Activated naive CD4-positive, alpha-beta T cell treated with anti-CD3 and anti-CD28 coated beads, Interleukin-2, amount 50 U/mL, for 24 hours (primary cell): ENCODE results near the gene IL6.
"Not testable (repeated sequence)": the region's sequence is repeated elsewhere in the genome, so short reads cannot be mapped to it uniquely, and the experiment has no call there.

Experiments
- H3K27ac Mint-ChIP-seq: one replicate; pipeline ENCODE4 v1.8.0; 2021; ENCODE audit warnings: mild to moderate bottlenecking, mixed read lengths
- H3K27me3 Mint-ChIP-seq: one replicate; pipeline ENCODE4 v1.8.0; 2021; ENCODE audit warnings: mixed read lengths
- H3K36me3 Mint-ChIP-seq: one replicate; pipeline ENCODE4 v1.8.0; 2021; ENCODE audit warnings: mixed read lengths
- H3K4me1 Mint-ChIP-seq: one replicate; pipeline ENCODE4 v1.8.0; 2021; ENCODE audit warnings: mixed read lengths
- H3K4me3 Mint-ChIP-seq: one replicate; pipeline ENCODE4 v1.8.0; 2021; ENCODE audit warnings: mild to moderate bottlenecking, mixed read lengths
- H3K9me3 Mint-ChIP-seq: one replicate; pipeline ENCODE4 v1.8.0; 2021; ENCODE audit warnings: mixed read lengths

The IL6 gene

DNA sequence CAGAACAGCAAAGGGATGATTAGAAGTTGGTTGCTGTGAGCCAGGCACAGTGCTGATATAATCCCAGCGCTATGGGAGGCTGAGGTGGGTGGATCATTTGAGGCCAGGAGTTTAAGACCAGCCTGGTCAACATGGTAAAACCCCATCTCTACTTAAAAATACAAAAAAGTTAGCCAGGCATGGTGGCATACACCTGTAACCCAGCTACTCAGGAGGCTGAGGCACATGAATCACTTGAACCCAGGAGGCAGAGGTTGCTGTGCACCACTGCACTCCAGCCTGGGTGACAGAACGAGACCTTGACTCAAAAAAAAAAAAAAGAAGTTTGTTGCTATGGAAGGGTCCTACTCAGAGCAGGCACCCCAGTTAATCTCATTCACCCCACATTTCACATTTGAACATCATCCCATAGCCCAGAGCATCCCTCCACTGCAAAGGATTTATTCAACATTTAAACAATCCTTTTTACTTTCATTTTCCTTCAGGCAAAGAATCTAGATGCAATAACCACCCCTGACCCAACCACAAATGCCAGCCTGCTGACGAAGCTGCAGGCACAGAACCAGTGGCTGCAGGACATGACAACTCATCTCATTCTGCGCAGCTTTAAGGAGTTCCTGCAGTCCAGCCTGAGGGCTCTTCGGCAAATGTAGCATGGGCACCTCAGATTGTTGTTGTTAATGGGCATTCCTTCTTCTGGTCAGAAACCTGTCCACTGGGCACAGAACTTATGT is 4.1 kb downstream of the IL6 start:
- no peaks in the 10 kb centered on the region for H3K36me3 Mint-ChIP-seq
- no peak overlapping the region for H3K4me3 Mint-ChIP-seq
- H3K9me3 Mint-ChIP-seq = no peaks in the 10 kb centered on the region
- peaks cover 8% of the 10 kb centered on the region for H3K27me3 Mint-ChIP-seq
- H3K4me1 Mint-ChIP-seq = peaks cover 15% of the 10 kb centered on the region
- no peak overlapping the region for H3K27ac Mint-ChIP-seq

DNA sequence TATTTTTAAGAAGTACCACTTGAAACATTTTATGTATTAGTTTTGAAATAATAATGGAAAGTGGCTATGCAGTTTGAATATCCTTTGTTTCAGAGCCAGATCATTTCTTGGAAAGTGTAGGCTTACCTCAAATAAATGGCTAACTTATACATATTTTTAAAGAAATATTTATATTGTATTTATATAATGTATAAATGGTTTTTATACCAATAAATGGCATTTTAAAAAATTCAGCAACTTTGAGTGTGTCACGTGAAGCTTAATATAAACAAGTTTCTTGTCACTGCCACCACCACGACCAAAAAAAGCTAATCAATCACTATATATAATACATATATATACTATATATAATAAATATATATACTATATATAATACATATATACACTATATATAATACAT is 4.8 kb downstream of the IL6 start:
- H3K9me3 Mint-ChIP-seq = peaks cover 4% of the 10 kb centered on the region
- peaks cover 8% of the 10 kb centered on the region for H3K4me1 Mint-ChIP-seq
- H3K27ac Mint-ChIP-seq = no peak overlapping the region
- H3K4me3 Mint-ChIP-seq = no peak overlapping the region
- no peaks in the 10 kb centered on the region for H3K36me3 Mint-ChIP-seq
- peaks cover 10% of the 10 kb centered on the region for H3K27me3 Mint-ChIP-seq

DNA sequence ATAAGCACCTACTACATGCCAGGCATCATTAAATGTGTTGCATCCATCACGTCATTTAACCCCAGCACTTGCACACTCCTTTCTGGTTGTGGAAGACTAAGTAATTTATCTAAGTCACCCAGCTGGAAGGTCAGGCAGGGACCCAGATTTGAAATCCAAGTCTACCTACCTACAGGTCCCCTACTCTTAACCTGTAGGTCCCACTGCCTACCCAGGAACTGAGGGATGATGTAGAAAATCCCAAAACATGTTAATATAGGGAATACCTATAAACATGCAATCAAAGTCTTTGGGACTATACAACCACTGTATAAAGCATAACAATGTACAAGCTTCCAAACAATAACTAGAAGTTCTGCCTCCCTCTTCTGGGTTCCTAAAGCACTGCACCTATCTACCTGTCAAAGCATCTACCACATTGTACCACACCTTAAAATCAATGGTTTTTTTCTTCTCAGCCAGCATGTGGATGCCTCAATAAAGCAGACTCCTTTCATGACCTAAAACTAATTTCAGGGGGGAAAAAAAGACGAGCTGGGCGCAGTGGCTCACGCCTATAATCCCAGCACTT is 5.6 kb downstream of the IL6 start:
- Mint-ChIP-seq H3K36me3 (peaks cover 6% of the 10 kb centered on the region), H3K27me3 (peaks cover 18% of the 10 kb centered on the region)

DNA sequence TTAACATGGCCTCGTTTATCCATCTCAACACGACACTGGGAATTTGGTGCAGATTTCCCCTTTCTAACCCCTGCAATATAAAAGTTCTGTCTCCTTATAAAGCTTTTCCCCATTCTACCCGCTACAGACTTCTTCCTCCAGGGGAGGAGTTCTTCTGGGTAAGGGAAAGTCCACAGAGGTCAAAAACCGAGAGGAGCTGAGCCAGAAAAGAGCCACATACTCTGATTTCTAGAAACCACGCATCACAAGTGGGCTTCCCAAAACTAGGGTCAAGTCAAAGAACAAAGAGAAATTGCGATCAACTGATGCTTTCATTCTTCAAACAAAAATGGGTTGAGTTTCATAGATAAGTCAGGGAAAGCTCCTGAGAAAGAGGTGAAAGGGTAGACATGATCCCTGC is 6.8 kb downstream of the IL6 start:
- Mint-ChIP-seq H3K4me3 (no peak overlapping the region), H3K36me3 (peaks cover 6% of the 10 kb centered on the region), H3K9me3 (peaks cover 18% of the 10 kb centered on the region), H3K4me1 (peaks cover 5% of the 10 kb centered on the region), H3K27me3 (peaks cover 20% of the 10 kb centered on the region), H3K27ac (no peak overlapping the region)

More for the DNA sequence above, 5.6 kb downstream of the IL6 start:
- Mint-ChIP-seq H3K4me3 (no peak overlapping the region), H3K27ac (no peak overlapping the region), H3K9me3 (peaks cover 12% of the 10 kb centered on the region), H3K4me1 (peaks cover 5% of the 10 kb centered on the region)

DNA sequence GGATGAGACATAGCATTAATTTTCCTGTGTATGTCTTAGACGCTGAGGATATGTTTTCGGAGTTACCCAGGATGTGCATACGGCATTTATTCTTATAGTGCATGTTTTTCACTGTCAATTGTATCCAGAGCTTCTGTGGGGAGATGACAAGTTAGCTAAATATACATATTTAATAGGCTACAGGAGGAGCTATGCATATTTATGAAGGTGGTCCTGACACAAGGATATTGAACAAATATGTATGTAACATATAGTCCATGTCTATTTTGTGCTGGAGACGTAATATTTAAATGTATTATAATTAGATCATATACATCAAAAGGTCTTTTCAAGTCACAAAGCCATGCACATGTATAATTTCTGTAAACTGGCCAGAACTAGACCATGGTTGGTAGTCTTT is 16.0 kb downstream of the IL6 start:
- Mint-ChIP-seq H3K36me3 (no peaks in the 10 kb centered on the region), H3K27ac (no peak overlapping the region), H3K9me3 (peaks cover 2% of the 10 kb centered on the region), H3K4me1 (no peaks in the 10 kb centered on the region), H3K4me3 (no peak overlapping the region), H3K27me3 (peaks cover 2% of the 10 kb centered on the region)

DNA sequence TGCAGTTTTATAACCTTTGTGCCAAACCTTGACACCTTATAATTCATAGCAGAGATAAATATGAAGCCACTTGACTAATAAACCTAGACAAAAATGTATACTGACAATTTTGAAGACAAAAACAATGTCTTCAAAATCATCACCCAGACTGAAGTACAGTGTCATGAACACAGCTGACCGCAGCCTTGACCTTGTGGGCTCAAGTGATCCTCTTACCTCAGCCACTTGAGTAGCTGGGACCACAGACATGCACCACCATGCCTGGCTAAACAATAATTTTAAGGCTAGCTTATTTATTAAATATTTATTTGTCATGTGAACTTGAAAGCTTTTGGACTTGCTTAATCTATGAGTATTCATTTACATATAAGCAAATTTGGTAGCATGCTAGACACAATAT is 24.3 kb downstream of the IL6 start:
- Mint-ChIP-seq H3K36me3 (no peaks in the 10 kb centered on the region), H3K27ac (no peak overlapping the region), H3K27me3 (peaks cover 4% of the 10 kb centered on the region), H3K4me1 (no peaks in the 10 kb centered on the region), H3K9me3 (peaks cover 8% of the 10 kb centered on the region), H3K4me3 (no peak overlapping the region)

DNA sequence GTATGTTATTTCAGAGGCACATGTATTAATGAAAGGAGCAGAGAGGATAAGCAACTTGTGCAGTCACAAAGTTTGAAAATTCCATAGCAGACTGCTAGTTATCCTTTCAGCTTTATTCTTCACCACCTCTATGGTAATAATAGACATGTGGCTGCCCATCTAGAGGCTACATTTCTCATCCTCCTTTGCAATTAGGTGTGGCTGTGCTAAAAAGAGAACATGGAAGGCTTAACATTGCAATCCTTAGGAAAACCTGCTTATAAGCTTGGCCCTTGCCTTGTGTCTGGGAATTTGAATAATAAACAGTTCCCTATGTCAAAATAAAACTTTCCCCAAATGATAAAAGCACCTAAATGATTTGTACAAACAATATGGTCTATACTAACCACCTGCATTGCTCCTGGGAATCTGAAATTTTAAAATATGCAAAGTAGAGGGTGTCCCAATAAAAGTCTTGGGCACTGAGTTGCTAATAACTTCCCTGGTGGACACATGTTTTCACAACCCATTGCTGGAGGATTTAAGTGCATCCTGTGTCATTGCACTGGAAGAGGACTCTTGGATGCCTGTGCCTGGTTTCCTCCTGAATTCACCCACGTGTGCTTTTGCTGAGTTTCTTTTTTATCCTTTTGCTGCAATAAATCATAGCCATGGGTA is 30.5 kb downstream of the IL6 start:
- peaks cover 8% of the 10 kb centered on the region for H3K9me3 Mint-ChIP-seq
- no peaks in the 10 kb centered on the region for H3K4me1 Mint-ChIP-seq
- H3K27ac Mint-ChIP-seq = no peak overlapping the region
- H3K36me3 Mint-ChIP-seq = no peaks in the 10 kb centered on the region
- H3K4me3 Mint-ChIP-seq = no peak overlapping the region
- peaks cover 20% of the 10 kb centered on the region for H3K27me3 Mint-ChIP-seq

DNA sequence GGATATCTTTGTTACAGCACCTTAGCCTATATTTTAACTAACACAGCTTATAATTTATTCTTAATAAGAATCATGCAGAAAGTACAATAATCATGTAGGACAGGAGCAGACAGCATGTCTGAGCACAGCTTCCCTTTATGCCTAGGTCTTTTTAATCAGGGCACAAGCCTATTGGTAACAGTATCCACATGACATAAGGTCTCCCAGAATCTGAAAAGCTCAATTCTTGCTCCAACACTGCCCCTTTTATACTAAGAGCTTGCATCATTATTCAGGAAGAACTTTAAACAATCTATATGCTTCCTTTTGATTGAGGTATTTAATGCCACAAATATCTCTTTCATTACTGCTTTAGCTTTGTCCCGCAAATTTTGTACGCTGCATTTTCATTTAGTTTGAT is 31.6 kb downstream of the IL6 start:
- Mint-ChIP-seq H3K27me3 (peaks cover 21% of the 10 kb centered on the region), H3K9me3 (peaks cover 8% of the 10 kb centered on the region), H3K36me3 (no peaks in the 10 kb centered on the region), H3K27ac (no peak overlapping the region), H3K4me1 (no peaks in the 10 kb centered on the region), H3K4me3 (no peak overlapping the region)

DNA sequence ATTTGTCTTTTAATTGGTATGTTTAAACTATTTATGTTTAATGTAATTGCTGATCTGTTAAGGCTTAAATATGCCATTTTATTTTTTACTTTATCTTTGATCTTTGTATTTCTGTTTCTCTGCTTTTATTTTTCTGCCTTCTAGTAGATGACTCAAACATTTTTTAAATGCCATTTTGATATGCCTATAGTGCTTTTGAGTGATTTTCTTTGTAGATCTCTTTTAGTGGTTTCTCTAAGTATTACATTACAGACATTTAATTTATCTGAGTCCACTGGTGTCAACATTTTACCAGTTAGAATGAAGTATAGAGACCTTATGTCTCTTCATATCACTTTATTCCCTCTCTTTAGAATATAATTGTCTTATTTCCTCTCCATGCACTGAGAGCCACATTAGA is 32.7 kb downstream of the IL6 start:
- Mint-ChIP-seq H3K9me3 (no peaks in the 10 kb centered on the region), H3K27ac (no peak overlapping the region), H3K36me3 (no peaks in the 10 kb centered on the region), H3K4me3 (no peak overlapping the region), H3K4me1 (no peaks in the 10 kb centered on the region), H3K27me3 (peaks cover 27% of the 10 kb centered on the region)

DNA sequence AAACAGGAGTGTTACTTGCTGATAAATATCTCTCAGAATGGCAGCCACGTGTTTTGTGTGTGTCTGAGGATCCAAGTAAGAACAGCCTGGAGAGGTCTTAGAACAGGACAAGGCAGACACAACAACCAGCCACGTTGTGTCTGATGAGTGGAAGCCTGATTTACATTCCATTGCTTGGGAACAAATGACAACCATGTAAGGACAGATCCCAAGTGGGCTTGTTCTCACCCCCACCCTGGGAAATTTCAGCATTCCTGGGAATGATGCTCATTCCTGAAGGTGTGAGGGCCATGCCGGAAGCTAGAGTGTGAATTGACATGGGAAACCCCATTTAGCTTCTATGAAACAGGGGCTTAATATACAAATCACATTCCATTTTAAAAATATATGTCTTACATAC is 35.9 kb downstream of the IL6 start:
- Mint-ChIP-seq H3K9me3 (no peaks in the 10 kb centered on the region), H3K4me3 (no peak overlapping the region), H3K36me3 (no peaks in the 10 kb centered on the region), H3K4me1 (no peaks in the 10 kb centered on the region), H3K27ac (no peak overlapping the region), H3K27me3 (peaks cover 27% of the 10 kb centered on the region)

DNA sequence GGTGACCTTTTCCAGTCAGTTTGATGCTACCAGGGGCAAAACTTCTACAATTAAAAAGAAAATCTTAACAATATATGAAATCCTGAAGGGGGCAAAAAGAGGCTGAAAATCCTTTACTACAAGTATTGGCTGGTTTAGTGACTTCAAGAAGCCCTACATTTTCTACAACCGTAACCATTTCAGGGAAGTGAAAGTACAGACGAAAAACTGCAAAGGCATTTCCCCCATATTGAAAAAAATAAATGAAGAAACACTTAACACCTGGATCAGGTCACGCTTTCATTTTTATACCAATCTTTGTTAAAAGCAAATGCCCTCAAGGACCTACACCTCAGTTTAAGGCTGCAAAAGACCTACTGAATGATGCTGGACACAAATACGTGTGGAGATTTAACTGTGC is 38.6 kb downstream of the IL6 start:
- Mint-ChIP-seq H3K27me3 (peaks cover 22% of the 10 kb centered on the region), H3K27ac (no peak overlapping the region), H3K4me1 (no peaks in the 10 kb centered on the region), H3K36me3 (no peaks in the 10 kb centered on the region), H3K9me3 (no peaks in the 10 kb centered on the region), H3K4me3 (no peak overlapping the region)

DNA sequence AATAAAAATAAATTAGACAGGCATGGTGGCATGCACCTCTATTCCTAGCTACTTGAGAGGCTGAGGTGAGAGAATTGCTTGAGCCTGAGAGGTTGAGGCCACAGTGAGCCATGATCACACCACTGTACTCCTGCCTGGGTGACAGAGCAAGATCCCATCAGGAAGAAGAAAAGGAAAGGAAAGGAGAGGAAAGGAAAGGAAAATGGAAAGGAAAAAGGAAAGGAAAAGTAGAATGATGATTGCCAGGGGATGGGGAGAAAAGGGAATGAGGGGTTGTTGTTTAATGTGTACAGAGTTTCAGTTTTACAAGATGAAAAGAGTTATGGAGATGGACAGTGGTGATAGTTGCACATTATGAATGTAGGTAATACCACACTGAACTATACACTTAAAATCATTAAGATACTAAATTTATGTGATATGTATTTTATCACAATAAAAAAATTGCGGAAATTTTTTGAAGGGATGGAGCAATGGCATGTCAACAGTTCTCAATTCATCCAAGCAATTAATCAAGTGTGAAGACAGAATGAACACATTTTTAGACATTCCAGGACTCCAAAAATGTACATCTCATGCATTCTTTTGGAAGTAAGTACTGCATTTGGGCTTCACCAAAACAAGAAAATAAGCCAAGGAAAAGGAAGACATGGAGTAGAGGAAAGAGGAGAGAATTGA is 44.3 kb downstream of the IL6 start:
- Mint-ChIP-seq H3K27ac (no peak overlapping the region), H3K27me3 (peaks cover 3% of the 10 kb centered on the region), H3K4me3 (no peak overlapping the region), H3K36me3 (no peaks in the 10 kb centered on the region), H3K9me3 (no peaks in the 10 kb centered on the region), H3K4me1 (no peaks in the 10 kb centered on the region)

DNA sequence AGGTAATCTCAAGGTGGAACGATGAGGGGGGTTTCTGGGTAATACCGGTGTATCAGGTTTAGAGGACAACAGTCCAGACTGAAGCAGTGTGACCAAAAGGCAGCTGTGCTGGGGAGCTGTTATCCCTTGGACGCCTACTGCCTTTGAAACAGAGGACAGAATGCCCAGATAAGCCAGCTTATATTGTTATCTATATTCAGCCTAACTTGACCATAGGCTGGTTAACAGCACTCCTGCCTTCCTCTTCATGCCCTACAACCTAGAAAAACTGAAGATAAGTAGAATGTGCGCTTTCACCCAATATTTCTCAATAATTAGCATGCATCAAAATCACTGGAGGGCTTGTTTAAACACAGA is 44.9 kb downstream of the IL6 start:
- Mint-ChIP-seq H3K4me1 (no peaks in the 10 kb centered on the region), H3K27ac (no peak overlapping the region), H3K36me3 (no peaks in the 10 kb centered on the region), H3K9me3 (no peaks in the 10 kb centered on the region), H3K27me3 (peaks cover 3% of the 10 kb centered on the region), H3K4me3 (no peak overlapping the region)

DNA sequence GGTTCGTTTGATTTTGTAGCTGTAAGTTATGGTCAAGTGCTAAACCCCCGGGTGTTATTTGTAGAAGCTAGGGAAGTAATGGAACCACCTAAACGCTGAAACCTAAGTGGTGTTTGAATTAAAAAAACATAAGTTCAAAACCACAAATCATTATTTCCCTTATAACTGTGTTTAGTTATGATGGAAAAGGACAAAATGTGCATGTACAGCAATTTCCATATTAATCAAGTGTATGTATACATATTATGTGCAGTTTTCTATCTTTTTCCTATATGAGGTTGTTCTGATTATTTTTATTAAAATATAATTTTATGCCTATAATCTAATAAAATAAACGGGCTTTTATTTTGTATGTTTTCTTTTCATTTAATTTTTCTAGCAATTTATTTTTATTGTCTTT is 45.9 kb downstream of the IL6 start:
- no peaks in the 10 kb centered on the region for H3K36me3 Mint-ChIP-seq
- H3K4me1 Mint-ChIP-seq = no peaks in the 10 kb centered on the region
- no peak overlapping the region for H3K4me3 Mint-ChIP-seq
- H3K27ac Mint-ChIP-seq = no peak overlapping the region
- no peaks in the 10 kb centered on the region for H3K9me3 Mint-ChIP-seq
- H3K27me3 Mint-ChIP-seq = peaks cover 3% of the 10 kb centered on the region

DNA sequence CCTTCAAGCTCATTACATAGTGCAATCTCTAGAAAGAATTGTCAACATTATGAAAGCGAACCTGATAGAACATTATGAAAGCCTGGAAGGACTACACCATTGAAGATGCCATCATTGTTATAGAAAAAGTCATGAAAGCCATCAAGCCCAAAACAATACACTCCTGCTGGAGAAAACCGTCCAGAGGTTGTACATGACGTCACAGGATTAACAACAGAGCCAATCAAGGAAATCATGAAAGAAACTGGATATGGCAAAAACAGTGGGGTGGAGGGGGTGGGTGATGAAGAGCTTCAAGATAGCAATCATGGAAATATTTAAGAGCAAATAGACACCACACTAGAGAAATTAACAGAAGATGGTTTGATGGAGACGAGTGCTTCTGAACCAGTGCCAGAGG is 50.0 kb downstream of the IL6 start:
- H3K27me3 Mint-ChIP-seq = no peaks in the 10 kb centered on the region
- H3K36me3 Mint-ChIP-seq = no peaks in the 10 kb centered on the region
- H3K27ac Mint-ChIP-seq = no peak overlapping the region
- H3K9me3 Mint-ChIP-seq = no peaks in the 10 kb centered on the region
- H3K4me1 Mint-ChIP-seq = no peaks in the 10 kb centered on the region
- H3K4me3 Mint-ChIP-seq = no peak overlapping the region

DNA sequence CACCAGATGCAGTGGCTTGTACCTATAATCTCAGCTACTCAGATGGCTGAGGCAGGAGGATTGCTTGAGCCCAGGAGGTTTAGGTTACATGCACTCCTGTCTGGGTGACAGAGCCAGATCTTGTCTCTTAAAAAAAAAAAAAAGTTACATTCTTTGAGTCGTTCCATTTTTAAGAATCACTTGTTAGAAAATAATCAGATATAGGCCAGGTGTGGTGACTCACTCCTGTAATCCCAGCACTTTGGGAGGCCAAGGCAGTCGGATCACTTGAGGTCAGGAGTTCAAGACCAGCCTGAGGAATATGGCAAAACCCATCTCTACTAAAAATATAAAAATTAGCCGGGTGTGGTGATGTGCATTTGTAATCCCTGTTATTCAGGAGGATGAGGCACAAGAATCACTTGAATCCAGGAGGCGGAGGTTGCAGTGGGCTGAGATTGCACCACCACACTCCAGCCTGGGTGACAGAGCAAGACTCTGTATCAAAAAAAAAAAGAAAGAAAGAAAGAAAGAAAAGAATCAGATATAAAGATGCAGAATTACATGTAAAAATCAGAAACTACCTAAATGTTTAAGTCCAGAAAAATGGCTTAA is 52.8 kb downstream of the IL6 start:
- H3K4me3 Mint-ChIP-seq, H3K27me3 Mint-ChIP-seq, H3K27ac Mint-ChIP-seq, H3K36me3 Mint-ChIP-seq, H3K4me1 Mint-ChIP-seq, H3K9me3 Mint-ChIP-seq: not testable (repeated sequence)
